Ascending aorta (tissue), 2 donors: ENCODE measurements around the gene RNF214. TPM values are rescaled to one million over a fixed set of nuclear protein-coding genes. Genes with fewer than 3 reads are reported as not detected.

ENCODE experiments used
- DNase-seq, 2 donors: peaks; one replicate each; pipeline ENCODE4 v3.0.0-alpha.2; 2019; ENCODE audit warnings: low spot score in 2 of 2
- H3K27ac ChIP-seq, 2 donors: fragments of 200-600 bp; sonication (generic); one replicate each; pipeline ENCODE4 v1.5.1; 2016 to 2017; ENCODE audit warnings: mild to moderate bottlenecking in 1 of 2
- H3K27me3 ChIP-seq: fragments of 200-600 bp; sonication (generic); one replicate; pipeline ENCODE4 v1.5.1; 2017
- H3K36me3 ChIP-seq, 2 donors: fragments of 200-600 bp; sonication (generic); one replicate each; pipeline ENCODE4 v1.5.1; 2016
- H3K4me1 ChIP-seq, 2 donors: fragments of 200-600 bp; sonication (generic); one replicate each; pipeline ENCODE4 v1.5.1; 2016 to 2017; ENCODE audit warnings: mild to moderate bottlenecking in 1 of 2
- H3K4me3 ChIP-seq, 2 donors: fragments of 200-600 bp; sonication (generic); one replicate each; pipeline ENCODE4 v1.5.1; 2016 to 2017; ENCODE audit warnings: mild to moderate bottlenecking in 1 of 2
- H3K9me3 ChIP-seq, 2 donors: fragments of 200-600 bp; sonication (generic); one replicate each; pipeline ENCODE4 v1.5.1; 2016
- CTCF ChIP-seq, 3 experiments: fragments of 200-600 bp in 2 of 3; fragments of 450-650 bp in 1 of 3; sonication (generic) in 2 of 3; IDR thresholded peaks; one replicate each; pipeline ENCODE4 v1.5.1; 2016 to 2019; ENCODE audit warnings: antibody characterized with exemption in 3 of 3, mild to moderate bottlenecking in 1 of 3, moderate library complexity in 1 of 3
- intact Hi-C: fragments of 100-400 bp; cut with DNase I; formaldehyde crosslinking; loops from one replicate; pipeline ENCODE4 v1.15.1; 2023
- total RNA-seq: library from RNA; depleted of rRNA; stranded (reverse); fragments of >200 nt; gene quantifications from one replicate; pipeline ENCODE4 v1.1.0, GENCODE V29; 2016

RNF214 gene
- total RNA-seq, 1 donor from 2014 or later, result 0.53 TPM

- no peak for TF ChIP-seq CTCF (IDR thresholded peaks at IDR 0.05)
- H3K27me3 ChIP-seq, result no peaks in the 10 kb centered on the region
- intact Hi-C loops, result no loop called here
- H3K9me3 ChIP-seq, result no peaks in the 10 kb centered on the region
- no peak overlapping the region for H3K4me3 ChIP-seq
- H3K4me1 ChIP-seq, result peaks cover 0 to 6% of the 10 kb centered on the region in 2 donors
- peaks cover 0 to 9% of the 10 kb centered on the region in 2 donors for H3K36me3 ChIP-seq
- H3K27ac ChIP-seq, result no peak overlapping the region
- DNase-seq, result no peak
Measured at GRCh38 chr11:117332843-117333242, 100.4 kb downstream of the RNF214 start.

GRCh38 chr11:117333917-117334316 is 101.4 kb downstream of the RNF214 start:
- intact Hi-C loops, result no loop called here
- Histone ChIP-seq H3K4me3 (no peak overlapping the region), H3K27ac (no peak overlapping the region), H3K36me3 (peaks cover 7 to 20% of the 10 kb centered on the region in 2 donors), H3K27me3 (no peaks in the 10 kb centered on the region), H3K4me1 (peaks cover 0 to 4% of the 10 kb centered on the region in 2 donors), H3K9me3 (no peaks in the 10 kb centered on the region)
- no peak for TF ChIP-seq CTCF (IDR thresholded peaks at IDR 0.05)
- DNase-seq, result no peak

- Histone ChIP-seq H3K36me3 (peaks cover 10 to 27% of the 10 kb centered on the region in 2 donors), H3K27me3 (no peaks in the 10 kb centered on the region), H3K9me3 (no peaks in the 10 kb centered on the region), H3K27ac (no peak overlapping the region), H3K4me3 (no peak overlapping the region), H3K4me1 (peaks cover 0 to 3% of the 10 kb centered on the region in 2 donors)
- DNase-seq, result no peak
- intact Hi-C loops, result no loop called here
- no peak for TF ChIP-seq CTCF (IDR thresholded peaks at IDR 0.05)
Measured at GRCh38 chr11:117334896-117335295, 102.4 kb downstream of the RNF214 start.

- no peak for DNase-seq
- Histone ChIP-seq H3K9me3 (no peaks in the 10 kb centered on the region), H3K36me3 (peaks cover 15 to 32% of the 10 kb centered on the region in 2 donors), H3K27ac (no peak overlapping the region), H3K27me3 (no peaks in the 10 kb centered on the region), H3K4me1 (no peaks in the 10 kb centered on the region), H3K4me3 (no peak overlapping the region)
- no peak for TF ChIP-seq CTCF (IDR thresholded peaks at IDR 0.05)
- intact Hi-C loops, result no loop called here
Measured at GRCh38 chr11:117335399-117335798, 102.9 kb downstream of the RNF214 start.

Other genes starting within 250 kb of the RNF214 start
- gene SIK3, start 134.2 kb upstream of the RNF214 start, total RNA-seq, result 22.5 TPM
- gene PAFAH1B2, start 88.4 kb upstream of the RNF214 start, total RNA-seq, result 60.7 TPM
- gene SIDT2, start 53.9 kb upstream of the RNF214 start, total RNA-seq, result 45.4 TPM
- 6,542 TPM for gene TAGLN, start 33.3 kb upstream of the RNF214 start, total RNA-seq
- gene PCSK7, start 598 bp upstream of the RNF214 start, total RNA-seq, result 112 TPM
- 6.8 TPM for gene BACE1-AS, start 58.7 kb downstream of the RNF214 start, total RNA-seq
- 27.2 TPM for gene BACE1, start 83.6 kb downstream of the RNF214 start, total RNA-seq
- gene CEP164, start 95.2 kb downstream of the RNF214 start, total RNA-seq, result 15.1 TPM